Measurements from ENCODE around the gene MTF2.

The MTF2 gene

GRCh38 chr1:93056649-93057048 lies 22.4 kb upstream of the MTF2 start:
- H3K4me1 Mint-ChIP-seq = no peaks in the 10 kb centered on the region
- H3K4me3 Mint-ChIP-seq = no peak overlapping the region
- H3K36me3 Mint-ChIP-seq = no peaks in the 10 kb centered on the region
- no peak overlapping the region for H3K27ac Mint-ChIP-seq
- no peak for DNase-seq
- peaks cover 14% of the 10 kb centered on the region for H3K27me3 Mint-ChIP-seq
- CTCF ChIA-PET = interaction anchor here (0.7 to 2.1 kb wide), 3 partner anchors 14 to 247 kb away, joined by 3 to 8 read pairs (median 4); no protein-coding TSS in a partner anchor
- H3K9me3 Mint-ChIP-seq = no peaks in the 10 kb centered on the region

GRCh38 chr1:93061895-93062792 lies 16.9 kb upstream of the MTF2 start:
- Mint-ChIP-seq H3K27ac (no peak overlapping the region), H3K27me3 (peaks cover 38% of the 10 kb centered on the region)
- DNase-seq = peak; percentile 66

DNA sequence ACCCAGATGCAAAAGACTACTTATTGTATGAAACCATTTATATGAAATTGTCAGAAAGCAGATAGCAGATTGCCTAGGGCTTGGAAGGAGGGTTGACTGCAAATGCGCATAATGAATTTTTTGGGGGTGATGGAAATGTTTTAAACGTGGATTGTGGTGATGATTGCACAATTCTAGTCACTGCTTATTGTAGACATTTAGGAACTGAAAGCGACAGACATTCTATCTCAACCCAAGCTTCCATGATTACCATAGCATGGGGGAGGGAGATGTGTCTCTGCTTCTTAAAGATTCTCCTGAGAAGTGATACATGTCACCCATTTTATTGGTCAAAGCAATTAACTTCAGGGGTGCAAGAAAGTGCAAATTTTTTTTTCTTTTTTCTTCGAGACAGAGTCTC lies 2.8 kb upstream of the MTF2 start:
- Mint-ChIP-seq H3K9me3 (no peaks in the 10 kb centered on the region), H3K27ac (no peak overlapping the region), H3K27me3 (peaks cover 10% of the 10 kb centered on the region), H3K4me1 (peaks cover 20% of the 10 kb centered on the region), H3K36me3 (peaks cover 4% of the 10 kb centered on the region), H3K4me3 (no peak overlapping the region)
- DNase-seq = no peak
- CTCF ChIA-PET = interaction anchor here (1.1 kb wide), 1 partner anchor 8 kb away, joined by 3 read pairs; no protein-coding TSS in a partner anchor

More at GRCh38 chr1:93061895-93062792, 16.9 kb upstream of the MTF2 start:
- CTCF ChIA-PET = interaction anchor here (0.5 to 3.0 kb wide), 29 partner anchors 11 to 317 kb away, joined by 3 to 80 read pairs (median 4); partner anchors contain the start of gene MTF2
- Mint-ChIP-seq H3K4me1 (no peaks in the 10 kb centered on the region), H3K36me3 (no peaks in the 10 kb centered on the region), H3K9me3 (no peaks in the 10 kb centered on the region), H3K4me3 (no peak overlapping the region)

DNA sequence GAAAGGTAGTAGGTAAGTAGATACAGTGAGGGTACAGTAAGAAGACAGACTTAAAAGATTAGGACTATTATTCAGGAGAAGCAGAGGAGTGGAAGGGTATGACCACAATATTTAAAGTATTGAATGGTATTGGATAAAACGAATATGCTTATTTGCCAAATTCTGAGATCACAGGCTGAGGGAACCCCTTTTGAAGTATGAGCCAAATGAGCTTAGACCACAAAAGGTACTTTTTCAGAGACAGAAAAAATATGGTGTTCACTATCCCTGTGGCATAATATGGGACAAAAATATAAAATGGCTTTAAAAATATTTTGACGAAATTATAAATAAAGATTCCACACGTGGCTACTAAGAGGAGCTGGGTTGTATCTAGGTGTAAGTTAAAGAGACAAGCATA lies 880 bp upstream of the MTF2 start:
- H3K4me3 Mint-ChIP-seq = peak overlapping the region; percentile 93
- H3K27me3 Mint-ChIP-seq = peaks cover 10% of the 10 kb centered on the region
- H3K36me3 Mint-ChIP-seq = peaks cover 10% of the 10 kb centered on the region
- H3K9me3 Mint-ChIP-seq = no peaks in the 10 kb centered on the region
- CTCF ChIA-PET = interaction anchor here (0.7 to 2.3 kb wide), 7 partner anchors 8 to 237 kb away, joined by 3 to 5 read pairs (median 4); no protein-coding TSS in a partner anchor
- H3K27ac Mint-ChIP-seq = peak overlapping the region; percentile 97
- peaks cover 36% of the 10 kb centered on the region for H3K4me1 Mint-ChIP-seq
- DNase-seq = no peak

- Mint-ChIP-seq H3K4me3 (peak overlapping the region; percentile 93), H3K27ac (peak overlapping the region; percentile 97), H3K27me3 (peaks cover 9% of the 10 kb centered on the region), H3K9me3 (peaks cover 3% of the 10 kb centered on the region), H3K4me1 (peaks cover 40% of the 10 kb centered on the region), H3K36me3 (peaks cover 14% of the 10 kb centered on the region)
- CTCF ChIA-PET = interaction anchor here (0.7 to 2.3 kb wide), 8 partner anchors 8 to 237 kb away, joined by 3 to 5 read pairs (median 4); no protein-coding TSS in a partner anchor
- no peak for DNase-seq
Measured at GRCh38 chr1:93078638-93078985, 471 bp upstream of the MTF2 start.

GRCh38 chr1:93079685-93080141 lies 630 bp downstream of the MTF2 start:
- Mint-ChIP-seq H3K36me3 (peaks cover 22% of the 10 kb centered on the region), H3K4me3 (peak overlapping the region; percentile 93), H3K4me1 (peaks cover 48% of the 10 kb centered on the region), H3K9me3 (peaks cover 5% of the 10 kb centered on the region), H3K27ac (peak overlapping the region; percentile 97), H3K27me3 (peaks cover 4% of the 10 kb centered on the region)
- peak; percentile 57 for DNase-seq
- CTCF ChIA-PET = interaction anchor here (0.8 to 2.3 kb wide), 20 partner anchors 9 to 550 kb away, joined by 3 to 7 read pairs (median 4); partner anchors contain the start of gene DR1

DNA sequence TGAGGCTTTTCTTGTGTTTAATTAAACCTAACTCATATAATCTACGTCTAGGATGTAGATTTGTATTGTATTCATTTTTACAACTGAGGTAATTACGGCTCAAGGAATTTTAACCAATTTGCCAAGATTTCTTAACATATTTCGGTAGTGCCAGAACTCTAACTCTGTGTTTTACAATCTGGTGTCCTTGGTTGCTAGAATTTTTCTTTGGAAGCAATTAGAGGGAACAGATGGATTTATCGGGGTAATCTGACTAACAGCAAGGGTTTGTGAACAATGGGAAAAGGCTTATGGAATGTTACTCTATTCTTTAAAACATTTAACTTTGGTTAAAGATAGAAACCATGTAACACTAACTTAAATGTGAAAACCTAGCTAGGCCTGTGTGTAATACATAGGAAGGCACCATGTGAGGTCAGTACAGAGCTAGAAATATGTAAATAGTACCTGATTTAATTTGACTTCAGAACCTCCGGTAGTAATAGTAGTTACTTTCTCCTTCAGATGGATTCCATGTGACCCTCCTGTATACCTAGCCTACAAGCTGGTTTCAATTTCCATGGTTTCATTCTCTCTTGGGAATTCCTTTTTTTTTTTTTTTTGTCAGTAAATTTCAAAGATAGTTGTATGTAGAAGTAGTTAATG lies 1.2 kb downstream of the MTF2 start:
- Mint-ChIP-seq H3K4me1 (peaks cover 48% of the 10 kb centered on the region), H3K36me3 (peaks cover 27% of the 10 kb centered on the region), H3K4me3 (peak overlapping the region; percentile 93), H3K27me3 (no peaks in the 10 kb centered on the region), H3K27ac (peak overlapping the region; percentile 97), H3K9me3 (peaks cover 5% of the 10 kb centered on the region)
- peak; percentile 23 for DNase-seq
- CTCF ChIA-PET = interaction anchor here (0.6 to 2.3 kb wide), 21 partner anchors 9 to 765 kb away, joined by 3 to 7 read pairs (median 4); partner anchors contain the start of gene DR1

GRCh38 chr1:93081716-93082115 lies 2.6 kb downstream of the MTF2 start:
- H3K4me3 Mint-ChIP-seq = peak overlapping the region; percentile 93
- H3K9me3 Mint-ChIP-seq = peaks cover 5% of the 10 kb centered on the region
- peaks cover 53% of the 10 kb centered on the region for H3K4me1 Mint-ChIP-seq
- peak overlapping the region; percentile 79 for H3K27ac Mint-ChIP-seq
- no peaks in the 10 kb centered on the region for H3K27me3 Mint-ChIP-seq
- H3K36me3 Mint-ChIP-seq = peaks cover 38% of the 10 kb centered on the region
- CTCF ChIA-PET = interaction anchor here (1.3 kb wide), 1 partner anchor 26 kb away, joined by 4 read pairs; no protein-coding TSS in a partner anchor
- no peak for DNase-seq

- H3K4me3 Mint-ChIP-seq = peak overlapping the region; percentile 93
- H3K4me1 Mint-ChIP-seq = peaks cover 55% of the 10 kb centered on the region
- H3K36me3 Mint-ChIP-seq = peaks cover 42% of the 10 kb centered on the region
- no peaks in the 10 kb centered on the region for H3K27me3 Mint-ChIP-seq
- H3K9me3 Mint-ChIP-seq = peaks cover 5% of the 10 kb centered on the region
- no peak overlapping the region for H3K27ac Mint-ChIP-seq
- no peak for DNase-seq
- CTCF ChIA-PET = no interaction called here
Measured at GRCh38 chr1:93082313-93082712, 3.2 kb downstream of the MTF2 start.

DNA sequence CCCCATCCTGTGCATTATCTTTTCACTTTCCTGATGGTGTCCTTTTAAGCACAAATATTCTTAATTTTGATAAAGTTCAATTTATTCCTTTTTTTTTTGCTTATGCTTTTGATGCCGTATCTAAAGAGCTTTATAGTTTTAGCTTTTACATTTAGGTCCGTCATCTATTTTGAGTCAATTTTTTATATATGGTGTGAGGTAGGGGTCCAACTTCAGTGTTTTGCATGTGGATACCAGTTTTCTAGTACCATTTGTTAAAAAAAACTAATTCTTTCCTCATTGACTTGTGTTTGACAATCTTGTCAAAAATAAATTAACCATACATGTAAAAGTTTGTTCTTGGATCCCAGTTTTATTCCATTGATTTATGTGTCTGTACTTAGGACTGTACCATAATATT lies 4.9 kb downstream of the MTF2 start:
- DNase-seq = no peak
- no peak overlapping the region for H3K4me3 Mint-ChIP-seq
- CTCF ChIA-PET = interaction anchor here (0.7 kb wide), 1 partner anchor 251 kb away, joined by 3 read pairs; no protein-coding TSS in a partner anchor
- peaks cover 5% of the 10 kb centered on the region for H3K9me3 Mint-ChIP-seq
- no peak overlapping the region for H3K27ac Mint-ChIP-seq
- H3K36me3 Mint-ChIP-seq = peaks cover 47% of the 10 kb centered on the region
- H3K4me1 Mint-ChIP-seq = peaks cover 47% of the 10 kb centered on the region
- no peaks in the 10 kb centered on the region for H3K27me3 Mint-ChIP-seq

DNA sequence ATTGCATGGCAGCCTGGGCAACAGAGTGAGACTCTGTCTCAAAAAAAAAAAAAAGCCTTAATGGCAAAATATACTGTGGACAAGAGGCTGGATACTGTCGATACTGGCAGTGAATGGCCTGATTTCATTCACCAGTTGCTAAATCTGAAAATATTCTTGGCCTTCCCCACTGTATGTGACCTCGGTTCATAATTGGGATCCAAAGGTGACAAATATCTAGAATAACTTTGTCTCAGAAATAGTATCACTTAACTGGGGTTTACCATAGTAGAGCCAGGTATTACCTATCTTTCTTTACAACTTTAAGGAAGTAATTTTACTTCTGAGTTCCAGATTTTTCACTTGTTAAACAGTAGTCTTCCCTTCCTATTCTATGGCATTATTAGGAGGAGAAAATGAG lies 8.4 kb downstream of the MTF2 start:
- DNase-seq = no peak
- Mint-ChIP-seq H3K36me3 (peaks cover 50% of the 10 kb centered on the region), H3K4me3 (no peak overlapping the region), H3K27ac (no peak overlapping the region), H3K4me1 (peaks cover 29% of the 10 kb centered on the region), H3K9me3 (peaks cover 5% of the 10 kb centered on the region), H3K27me3 (no peaks in the 10 kb centered on the region)
- CTCF ChIA-PET = no interaction called here

DNA sequence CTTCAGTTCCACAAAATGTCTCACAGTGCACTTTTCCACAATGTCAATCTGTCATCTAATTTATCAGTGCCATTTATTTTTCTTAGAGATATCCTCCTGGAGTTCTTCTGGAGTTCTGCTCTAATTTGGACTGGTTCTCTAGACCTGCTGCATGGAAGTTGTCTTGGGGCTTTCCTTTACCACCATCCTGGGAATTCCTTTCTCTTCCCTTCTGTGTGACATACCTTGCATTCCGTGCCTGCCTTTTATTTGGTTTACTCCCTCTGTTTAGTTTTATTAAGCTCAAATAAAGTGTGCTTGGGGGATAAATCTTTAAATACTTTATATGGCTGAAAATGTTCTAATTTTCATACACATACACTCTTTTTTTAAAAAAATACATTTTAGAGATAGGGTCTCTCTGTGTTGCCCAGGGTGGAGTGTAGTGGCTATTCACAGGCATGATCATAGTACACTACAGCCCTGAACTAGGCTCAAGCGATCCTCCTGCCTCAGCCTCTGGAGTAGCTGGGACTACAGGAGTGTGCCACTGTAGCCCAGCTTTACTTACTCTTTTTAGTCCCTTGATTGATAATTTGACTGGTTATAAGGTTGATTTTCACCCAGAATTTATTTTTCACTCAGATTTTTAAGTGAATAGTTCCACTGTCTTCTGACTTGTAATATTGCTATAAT lies 14.4 kb downstream of the MTF2 start:
- CTCF ChIA-PET = no interaction called here
- Mint-ChIP-seq H3K4me3 (no peak overlapping the region), H3K36me3 (peaks cover 13% of the 10 kb centered on the region), H3K9me3 (no peaks in the 10 kb centered on the region), H3K27ac (no peak overlapping the region), H3K4me1 (peaks cover 19% of the 10 kb centered on the region), H3K27me3 (no peaks in the 10 kb centered on the region)
- DNase-seq = no peak

GRCh38 chr1:93095804-93096585 lies 16.9 kb downstream of the MTF2 start:
- H3K4me1 Mint-ChIP-seq = peaks cover 19% of the 10 kb centered on the region
- CTCF ChIA-PET = no interaction called here

More at GRCh38 chr1:93095804-93096585, 16.9 kb downstream of the MTF2 start:
- Mint-ChIP-seq H3K27ac (no peak overlapping the region), H3K36me3 (peaks cover 16% of the 10 kb centered on the region), H3K9me3 (no peaks in the 10 kb centered on the region), H3K4me3 (no peak overlapping the region), H3K27me3 (no peaks in the 10 kb centered on the region)
- DNase-seq = no peak
